ENCODE data around the gene TSPOAP1. TPM values are rescaled to one million over a fixed set of nuclear protein-coding genes. Genes with fewer than 3 reads are reported as not detected.

Gene TSPOAP1
- total RNA-seq, 1 donor from 2014 or later: 101 TPM

GRCh38 chr17:58280480-58281217 lies 47.9 kb downstream of the TSPOAP1 start, which contains the start of gene MPO:
TSS of gene MPO (minus strand) at chr17:58280935. CDS start at chr17:58280758, 177 bp downstream.
- no peak for TF ChIP-seq CTCF (IDR thresholded peaks at IDR 0.05; ENCODE audit: unreplicated experiment)
- peaks cover 43% of the 10 kb centered on the region for H3K27me3 Mint-ChIP-seq
- no peaks in the 10 kb centered on the region for H3K4me1 Mint-ChIP-seq (ENCODE audit: low read depth)
- no peaks in the 10 kb centered on the region for H3K9me3 Mint-ChIP-seq (ENCODE audit: low read depth)
- H3K27ac Mint-ChIP-seq: no peak within 1 kb of the TSS
- H3K4me3 Mint-ChIP-seq (ENCODE audit: low read depth): no peak within 1 kb of the TSS
- H3K36me3 Mint-ChIP-seq (ENCODE audit: insufficient read depth): no peaks in the 10 kb centered on the region
- no peak for DNase-seq (ENCODE audit: low spot score, unreplicated experiment)

- Mint-ChIP-seq H3K27me3 (peaks cover 39% of the 10 kb centered on the region), H3K27ac (no peak overlapping the region), H3K9me3 (ENCODE audit: low read depth) (no peaks in the 10 kb centered on the region), H3K36me3 (ENCODE audit: insufficient read depth) (no peaks in the 10 kb centered on the region), H3K4me3 (ENCODE audit: low read depth) (no peak overlapping the region), H3K4me1 (ENCODE audit: low read depth) (no peaks in the 10 kb centered on the region)
- TF ChIP-seq CTCF (IDR thresholded peaks at IDR 0.05; ENCODE audit: unreplicated experiment): no peak
- no peak for DNase-seq (ENCODE audit: low spot score, unreplicated experiment)
Observed at GRCh38 chr17:58279736-58280479, 48.7 kb downstream of the TSPOAP1 start.

DNA sequence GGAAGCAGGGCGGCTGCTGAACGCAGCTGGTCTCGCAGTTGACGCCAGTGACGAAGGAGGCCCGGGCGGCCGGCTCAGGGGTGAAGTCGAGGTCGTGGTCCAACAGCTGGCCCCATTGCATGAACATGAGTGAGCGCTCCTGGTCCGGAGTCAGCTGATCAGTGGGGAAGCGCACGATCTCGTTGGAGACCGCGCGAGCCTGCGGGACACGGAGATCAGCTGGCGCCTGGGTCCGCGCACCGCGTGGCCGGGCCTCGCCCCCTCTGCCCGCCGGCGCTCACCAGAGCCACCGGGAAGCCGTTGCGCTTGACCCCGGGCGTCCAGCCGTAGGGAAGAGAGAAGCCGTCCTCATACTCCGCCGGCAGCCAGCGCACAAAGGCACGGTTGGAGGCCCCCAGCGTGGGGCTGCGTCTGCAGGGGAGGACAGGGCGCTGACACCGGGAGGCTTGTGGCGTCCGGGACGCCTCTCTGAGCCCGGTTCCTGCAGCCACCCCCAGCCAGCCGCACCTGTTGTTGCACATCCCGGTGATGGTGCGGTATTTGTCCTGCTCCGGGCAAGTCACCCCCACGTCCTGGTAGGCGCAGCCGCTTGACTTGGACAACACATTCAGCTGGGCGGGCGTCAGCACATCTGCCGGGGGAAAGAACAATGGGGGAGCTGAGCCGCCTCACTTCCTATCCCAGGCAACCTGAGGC lies 49.4 kb downstream of the TSPOAP1 start:
- H3K27ac Mint-ChIP-seq: no peak overlapping the region
- peaks cover 32% of the 10 kb centered on the region for H3K27me3 Mint-ChIP-seq
- no peaks in the 10 kb centered on the region for H3K9me3 Mint-ChIP-seq (ENCODE audit: low read depth)
- TF ChIP-seq CTCF (IDR thresholded peaks at IDR 0.05; ENCODE audit: unreplicated experiment): no peak
- DNase-seq (ENCODE audit: low spot score, unreplicated experiment): no peak
- no peaks in the 10 kb centered on the region for H3K4me1 Mint-ChIP-seq (ENCODE audit: low read depth)
- no peaks in the 10 kb centered on the region for H3K36me3 Mint-ChIP-seq (ENCODE audit: insufficient read depth)
- no peak overlapping the region for H3K4me3 Mint-ChIP-seq (ENCODE audit: low read depth)

DNA sequence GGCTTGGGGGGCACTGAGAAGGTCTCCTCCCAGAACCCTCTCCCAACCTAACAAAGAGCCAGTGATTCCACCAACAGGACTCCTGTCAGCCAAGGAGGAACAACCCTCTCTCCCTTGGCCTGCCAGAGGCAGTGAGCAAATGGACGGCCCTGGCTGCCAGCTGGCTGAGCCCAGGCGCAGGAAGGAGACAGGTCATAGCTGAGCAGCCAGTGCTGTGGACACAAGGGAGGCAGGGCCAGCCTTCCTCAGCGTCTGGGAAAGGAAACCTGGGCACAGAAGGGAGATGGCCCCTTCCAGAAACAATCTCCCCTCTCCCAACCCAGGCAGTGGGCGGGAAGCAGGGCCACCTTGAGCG lies 50.0 kb downstream of the TSPOAP1 start:
- H3K4me3 Mint-ChIP-seq (ENCODE audit: low read depth): no peak overlapping the region
- no peak for DNase-seq (ENCODE audit: low spot score, unreplicated experiment)
- no peak overlapping the region for H3K27ac Mint-ChIP-seq
- H3K9me3 Mint-ChIP-seq (ENCODE audit: low read depth): no peaks in the 10 kb centered on the region
- no peaks in the 10 kb centered on the region for H3K36me3 Mint-ChIP-seq (ENCODE audit: insufficient read depth)
- TF ChIP-seq CTCF (IDR thresholded peaks at IDR 0.05; ENCODE audit: unreplicated experiment): no peak
- H3K4me1 Mint-ChIP-seq (ENCODE audit: low read depth): no peaks in the 10 kb centered on the region
- H3K27me3 Mint-ChIP-seq: peaks cover 31% of the 10 kb centered on the region

All from progenitor cell of endocrine pancreas (in vitro differentiated cells).